OCI-LY3 (cell line): ENCODE measurements around the gene CUL7.

Source experiments
- H2AFZ ChIP-seq: fragments of 200-600, 300-600 bp; shearing (Covaris generic); 2 replicates; pipeline ENCODE4 v1.6.0; 2014; ENCODE audit warnings: antibody characterized with exemption, low read depth, low read length
- H3K27ac ChIP-seq: fragments of 200-600, 300-600 bp; sonication (generic); 2 replicates; pipeline ENCODE4 v1.5.1; 2014; ENCODE audit warnings: mild to moderate bottlenecking, low read length, moderate library complexity, mixed read lengths
- H3K27me3 ChIP-seq: fragments of 200-600, 300-600 bp; sonication (generic); 2 replicates; pipeline ENCODE4 v1.6.1; 2014; ENCODE audit warnings: low read depth, low read length, mixed read lengths
- H3K36me3 ChIP-seq: fragments of 200-600, 300-600 bp; sonication (generic); replicated peaks from 2 replicates; pipeline ENCODE3; 2014; ENCODE audit warnings: low read depth, low read length, mixed read lengths
- H3K4me1 ChIP-seq: fragments of 300-600, 200-600 bp; sonication (generic); 2 replicates; pipeline ENCODE4 v1.6.1; 2014; ENCODE audit warnings: low read length, mixed read lengths
- H3K4me2 ChIP-seq: fragments of 200-600, 300-600 bp; sonication (generic); 2 replicates; pipeline ENCODE4 v1.6.1; 2014; ENCODE audit warnings: low read length, mixed read lengths
- H3K4me3 ChIP-seq: fragments of 300-600, 200-600 bp; sonication (generic); 2 replicates; pipeline ENCODE4 v1.5.1; 2014; ENCODE audit warnings: antibody characterized with exemption, mild to moderate bottlenecking, low read length, moderate library complexity
- H3K79me2 ChIP-seq: fragments of 300-600, 200-600 bp; shearing (Covaris generic); 2 replicates; pipeline ENCODE4 v1.6.1; 2014; ENCODE audit warnings: mild to moderate bottlenecking, low read length, mixed read lengths
- H3K9ac ChIP-seq: fragments of 300-600, 200-600 bp; shearing (Covaris generic); 2 replicates; pipeline ENCODE4 v1.6.0; 2014; ENCODE audit warnings: mild to moderate bottlenecking, low read length, moderate library complexity
- H3K9me3 ChIP-seq: fragments of 200-600, 300-600 bp; shearing (Covaris generic); 2 replicates; pipeline ENCODE4 v1.6.1; 2014; ENCODE audit warnings: low read length, mixed read lengths; ENCODE audit not compliant: insufficient read depth
- H4K20me1 ChIP-seq: fragments of 200-600, 300-600 bp; sonication (generic); 2 replicates; pipeline ENCODE4 v1.6.1; 2016; ENCODE audit warnings: low read length, mixed read lengths; ENCODE audit not compliant: insufficient read depth
- EZH2phosphoT487 ChIP-seq: fragments of 200-600 bp; shearing (Covaris generic); IDR thresholded peaks from 2 replicates; pipeline ENCODE4 v1.6.1; 2018; ENCODE audit warnings: antibody characterized with exemption, mixed run types, low read depth
- TF ChIP-seq, protein P1 (sequence below): fragments of 200-600, 300-600 bp; sonication (generic); IDR thresholded peaks from 2 replicates; pipeline ENCODE4 v1.5.1; 2014; ENCODE audit warnings: antibody characterized with exemption, low read length, low read depth

CUL7 gene

DNA sequence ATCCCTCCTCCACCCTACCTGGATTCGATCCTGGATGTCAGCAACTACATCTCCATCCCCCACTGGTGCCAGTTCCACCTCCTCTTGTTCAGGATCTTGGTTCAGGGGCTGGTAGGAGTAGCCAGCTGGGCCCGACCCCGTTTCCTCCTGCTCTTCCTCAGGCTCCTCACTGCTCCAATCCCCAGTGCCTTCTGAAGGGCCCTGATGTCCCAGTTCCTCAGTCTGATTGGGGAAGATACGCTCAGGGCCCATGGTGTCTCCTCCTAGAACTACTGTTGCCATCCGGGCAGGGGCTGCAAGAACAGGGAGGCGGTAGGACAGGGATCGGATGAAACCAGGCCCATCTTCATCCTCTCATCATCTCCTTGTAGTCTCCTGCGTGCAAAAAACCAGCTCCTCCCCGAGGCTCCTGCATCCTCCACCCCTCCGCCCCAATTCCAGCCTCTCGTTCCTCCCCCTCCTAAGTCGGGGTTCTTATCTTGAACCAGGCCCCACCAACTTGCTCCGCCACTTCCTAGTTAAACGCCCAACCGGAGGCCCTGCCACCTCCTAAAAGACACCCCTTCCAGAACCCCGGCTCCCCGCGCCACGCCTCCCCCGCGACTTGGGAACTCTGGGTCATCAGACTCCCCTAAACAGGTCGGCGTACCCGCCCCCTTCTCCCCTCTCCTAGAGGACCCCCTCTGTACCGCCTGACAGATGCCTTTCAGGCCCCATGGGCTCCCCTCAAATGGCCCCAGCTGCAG, 40.4 kb downstream of the CUL7 start:
- Histone ChIP-seq H3K36me3 (peaks cover 47% of the 10 kb centered on the region), H2AFZ (peak overlapping the region; percentile 75)

DNA sequence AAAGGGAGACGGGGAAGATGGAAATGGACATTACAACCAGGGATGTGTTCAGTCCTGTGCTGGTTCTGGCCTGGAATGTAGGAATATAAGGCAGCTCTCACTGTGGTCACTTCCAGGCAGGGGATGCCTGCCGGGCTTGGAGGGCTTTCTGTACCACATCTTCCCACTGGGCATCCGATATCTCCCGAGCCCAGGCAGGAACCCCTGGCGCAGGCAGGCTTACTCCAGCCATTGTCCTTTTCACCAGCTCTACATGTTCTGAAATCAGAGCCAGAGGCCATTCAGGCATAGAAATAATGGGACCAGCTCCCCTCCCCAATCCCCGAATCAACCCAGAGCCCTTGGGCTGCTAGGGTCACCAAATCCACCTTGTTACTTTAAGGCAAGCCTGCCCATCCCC, 41.3 kb downstream of the CUL7 start:
- Histone ChIP-seq H3K27me3 (no peaks in the 10 kb centered on the region), H2AFZ (no peak overlapping the region), H3K4me2 (peak overlapping the region; percentile 97), H3K36me3 (peaks cover 46% of the 10 kb centered on the region), H3K4me3 (peak overlapping the region; percentile 90), H3K9me3 (no peaks in the 10 kb centered on the region), H3K27ac (no peak overlapping the region), H4K20me1 (no peaks in the 10 kb centered on the region), H3K79me2 (peaks cover 31% of the 10 kb centered on the region), H3K9ac (peak overlapping the region; percentile 84; the same call in 1 of the 2 replicates), H3K4me1 (peaks cover 24% of the 10 kb centered on the region)
- no peak for TF ChIP-seq EZH2phosphoT487
- TF ChIP-seq, protein P1, sequence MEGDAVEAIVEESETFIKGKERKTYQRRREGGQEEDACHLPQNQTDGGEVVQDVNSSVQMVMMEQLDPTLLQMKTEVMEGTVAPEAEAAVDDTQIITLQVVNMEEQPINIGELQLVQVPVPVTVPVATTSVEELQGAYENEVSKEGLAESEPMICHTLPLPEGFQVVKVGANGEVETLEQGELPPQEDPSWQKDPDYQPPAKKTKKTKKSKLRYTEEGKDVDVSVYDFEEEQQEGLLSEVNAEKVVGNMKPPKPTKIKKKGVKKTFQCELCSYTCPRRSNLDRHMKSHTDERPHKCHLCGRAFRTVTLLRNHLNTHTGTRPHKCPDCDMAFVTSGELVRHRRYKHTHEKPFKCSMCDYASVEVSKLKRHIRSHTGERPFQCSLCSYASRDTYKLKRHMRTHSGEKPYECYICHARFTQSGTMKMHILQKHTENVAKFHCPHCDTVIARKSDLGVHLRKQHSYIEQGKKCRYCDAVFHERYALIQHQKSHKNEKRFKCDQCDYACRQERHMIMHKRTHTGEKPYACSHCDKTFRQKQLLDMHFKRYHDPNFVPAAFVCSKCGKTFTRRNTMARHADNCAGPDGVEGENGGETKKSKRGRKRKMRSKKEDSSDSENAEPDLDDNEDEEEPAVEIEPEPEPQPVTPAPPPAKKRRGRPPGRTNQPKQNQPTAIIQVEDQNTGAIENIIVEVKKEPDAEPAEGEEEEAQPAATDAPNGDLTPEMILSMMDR: no peak

More for the DNA sequence above, 40.4 kb downstream of the CUL7 start:
- Histone ChIP-seq H4K20me1 (no peaks in the 10 kb centered on the region), H3K9ac (peak overlapping the region; percentile 84), H3K4me3 (peak overlapping the region; percentile 90), H3K4me2 (peak overlapping the region; percentile 97), H3K79me2 (peaks cover 31% of the 10 kb centered on the region), H3K27me3 (no peaks in the 10 kb centered on the region), H3K9me3 (no peaks in the 10 kb centered on the region), H3K27ac (peak overlapping the region; percentile 28), H3K4me1 (peaks cover 22% of the 10 kb centered on the region)
- TF ChIP-seq, protein P1: no peak
- no peak for TF ChIP-seq EZH2phosphoT487

DNA sequence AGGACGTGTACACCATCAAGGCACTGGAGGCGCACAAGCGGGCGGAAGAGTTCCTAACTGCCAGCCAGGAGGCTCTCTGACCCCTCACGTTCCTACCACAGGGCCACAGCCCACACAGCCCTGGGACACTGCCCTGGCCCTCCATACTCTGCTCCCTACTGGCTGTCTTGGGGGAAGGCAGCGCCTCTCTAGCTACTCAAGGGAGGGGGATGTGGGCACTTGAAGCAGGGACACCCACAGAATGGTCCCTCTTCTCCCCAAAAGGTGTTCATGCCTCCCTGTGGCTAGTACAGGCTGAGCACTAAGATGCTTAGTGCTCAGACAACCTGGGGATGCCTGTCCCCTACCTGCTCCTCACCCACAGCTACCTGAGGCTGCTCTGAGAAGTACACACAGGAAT, 42.4 kb downstream of the CUL7 start:
- Histone ChIP-seq H3K4me1 (peaks cover 24% of the 10 kb centered on the region), H2AFZ (no peak overlapping the region), H3K36me3 (peaks cover 49% of the 10 kb centered on the region), H4K20me1 (no peaks in the 10 kb centered on the region), H3K9ac (no peak overlapping the region), H3K9me3 (no peaks in the 10 kb centered on the region), H3K27ac (no peak overlapping the region), H3K27me3 (no peaks in the 10 kb centered on the region), H3K4me3 (no peak overlapping the region), H3K79me2 (peaks cover 27% of the 10 kb centered on the region), H3K4me2 (no peak overlapping the region)
- TF ChIP-seq, protein P1: no peak
- TF ChIP-seq EZH2phosphoT487: no peak

DNA sequence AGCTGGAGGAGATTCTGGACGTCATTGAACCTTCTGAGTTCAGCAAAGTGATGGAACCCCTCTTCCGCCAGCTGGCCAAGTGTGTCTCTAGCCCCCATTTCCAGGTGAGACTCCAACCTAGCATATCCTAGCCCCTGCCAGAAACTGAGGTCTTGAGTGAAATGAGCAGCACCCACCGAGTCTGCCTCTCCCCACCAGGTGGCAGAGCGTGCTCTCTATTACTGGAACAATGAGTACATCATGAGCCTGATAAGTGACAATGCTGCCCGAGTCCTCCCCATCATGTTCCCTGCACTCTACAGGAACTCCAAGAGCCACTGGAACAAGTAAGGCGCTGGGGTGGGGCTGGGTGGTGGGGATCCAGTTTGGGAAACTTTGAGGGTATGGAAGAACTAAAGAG, 44.5 kb downstream of the CUL7 start:
- no peak overlapping the region for H2AFZ ChIP-seq
- no peaks in the 10 kb centered on the region for H3K27me3 ChIP-seq
- TF ChIP-seq EZH2phosphoT487: no peak
- TF ChIP-seq, protein P1: peak; percentile 61
- 0 out of 2 replicates have a peak overlapping the region, but pooled peaks have one; percentile 13 for H3K27ac ChIP-seq
- H3K79me2 ChIP-seq: peaks cover 11% of the 10 kb centered on the region
- peaks cover 53% of the 10 kb centered on the region for H3K36me3 ChIP-seq
- no peaks in the 10 kb centered on the region for H4K20me1 ChIP-seq
- peaks cover 18% of the 10 kb centered on the region for H3K4me1 ChIP-seq
- no peak overlapping the region for H3K9ac ChIP-seq
- no peak overlapping the region for H3K4me3 ChIP-seq
- no peak overlapping the region for H3K4me2 ChIP-seq
- H3K9me3 ChIP-seq: no peaks in the 10 kb centered on the region
